ENCODE results near the gene KLHL30.

DNA sequence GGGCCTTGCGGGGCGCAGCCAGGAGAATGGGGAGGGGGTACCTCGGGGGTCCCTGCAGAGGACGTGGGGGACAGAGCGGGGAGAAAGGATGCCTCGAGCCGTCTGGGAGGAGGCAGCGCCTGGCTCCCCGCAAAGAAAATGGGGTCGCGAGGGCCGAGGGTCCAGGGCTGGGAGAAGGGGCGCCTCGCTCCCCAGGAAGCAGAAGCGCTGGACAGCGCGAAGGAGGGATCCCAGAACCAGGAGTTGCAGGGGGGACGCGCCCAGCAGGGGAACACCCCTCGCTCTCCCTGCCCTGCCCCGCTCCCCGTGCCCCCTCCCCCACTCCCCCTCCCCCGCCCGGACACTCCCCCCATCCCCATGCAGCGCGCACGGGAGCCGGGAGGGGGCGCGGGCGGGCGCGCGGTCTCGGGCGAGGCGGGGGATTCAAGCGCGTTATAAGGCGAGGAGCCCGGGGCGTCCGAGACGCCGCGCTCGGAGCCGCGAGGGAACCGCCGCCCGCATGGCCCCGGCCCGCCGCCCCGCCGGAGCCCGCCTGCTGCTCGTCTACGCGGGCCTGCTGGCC, 20.1 kb downstream of the KLHL30 start, which contains the start of gene ERFE:
- TF ChIP-seq, protein P1, sequence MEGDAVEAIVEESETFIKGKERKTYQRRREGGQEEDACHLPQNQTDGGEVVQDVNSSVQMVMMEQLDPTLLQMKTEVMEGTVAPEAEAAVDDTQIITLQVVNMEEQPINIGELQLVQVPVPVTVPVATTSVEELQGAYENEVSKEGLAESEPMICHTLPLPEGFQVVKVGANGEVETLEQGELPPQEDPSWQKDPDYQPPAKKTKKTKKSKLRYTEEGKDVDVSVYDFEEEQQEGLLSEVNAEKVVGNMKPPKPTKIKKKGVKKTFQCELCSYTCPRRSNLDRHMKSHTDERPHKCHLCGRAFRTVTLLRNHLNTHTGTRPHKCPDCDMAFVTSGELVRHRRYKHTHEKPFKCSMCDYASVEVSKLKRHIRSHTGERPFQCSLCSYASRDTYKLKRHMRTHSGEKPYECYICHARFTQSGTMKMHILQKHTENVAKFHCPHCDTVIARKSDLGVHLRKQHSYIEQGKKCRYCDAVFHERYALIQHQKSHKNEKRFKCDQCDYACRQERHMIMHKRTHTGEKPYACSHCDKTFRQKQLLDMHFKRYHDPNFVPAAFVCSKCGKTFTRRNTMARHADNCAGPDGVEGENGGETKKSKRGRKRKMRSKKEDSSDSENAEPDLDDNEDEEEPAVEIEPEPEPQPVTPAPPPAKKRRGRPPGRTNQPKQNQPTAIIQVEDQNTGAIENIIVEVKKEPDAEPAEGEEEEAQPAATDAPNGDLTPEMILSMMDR (IDR thresholded peaks at IDR 0.05) = peak in 2 of 6 experiments; percentile 12 to 43
- no peak for TF ChIP-seq POLR2A (IDR thresholded peaks at IDR 0.05)

All from esophagus squamous epithelium (tissue), 4 donors.